Activated effector memory CD4-positive, alpha-beta T cell treated with anti-CD3 and anti-CD28 coated beads, Interleukin-2, amount 50 U/mL, for 16 hours (primary cell): ENCODE results near the gene OR4K17.
"Not testable (repeated sequence)": the region's sequence is repeated elsewhere in the genome, so short reads cannot be mapped to it uniquely, and the experiment has no call there.

Source experiments
- DNase-seq: peaks from one replicate; pipeline ENCODE4 v3.0.0-alpha.2; 2020

OR4K17 gene

GRCh38 chr14:20110438-20110837, at the start of gene OR4K17:
Gene OR4K17 (plus strand): TSS chr14:20110739. CDS start chr14:20117500, 6,761 bp downstream.
- DNase-seq: no peak

- DNase-seq: no peak
These were observed 18.5 kb upstream of the OR4K17 start for GRCh38 chr14:20092050-20092449.

- no peak for DNase-seq
These were observed 17.1 kb upstream of the OR4K17 start for GRCh38 chr14:20093442-20093841.

- DNase-seq: not testable (repeated sequence)
These were observed 11.4 kb upstream of the OR4K17 start for GRCh38 chr14:20098926-20099770.

- no peak for DNase-seq
These were observed 1.8 kb downstream of the OR4K17 start for GRCh38 chr14:20112321-20112720.

GRCh38 chr14:20116748-20117147, 6.2 kb downstream of the OR4K17 start:
- DNase-seq: no peak

- DNase-seq: no peak
These were observed 8.3 kb downstream of the OR4K17 start for GRCh38 chr14:20118795-20119194.

- DNase-seq: no peak
These were observed 28.0 kb downstream of the OR4K17 start, which contains the start of gene OR4N5 for GRCh38 chr14:20138520-20138919. Gene OR4N5 (plus strand): TSS chr14:20138820. CDS start chr14:20143736, 4,916 bp downstream.

- no peak for DNase-seq
These were observed 33.4 kb downstream of the OR4K17 start for GRCh38 chr14:20143911-20144310.

GRCh38 chr14:20144820-20145219, 34.3 kb downstream of the OR4K17 start:
- DNase-seq: no peak

GRCh38 chr14:20164462-20164861, 53.9 kb downstream of the OR4K17 start:
- no peak for DNase-seq

- DNase-seq: no peak
These were observed 56.6 kb downstream of the OR4K17 start for GRCh38 chr14:20167091-20167490.

- DNase-seq: not testable (repeated sequence)
These were observed 59.3 kb downstream of the OR4K17 start for GRCh38 chr14:20169852-20170251.
